GM12878 (cell line): ENCODE data around the gene TRMU. TPM values are rescaled to one million over a fixed set of nuclear protein-coding genes. Genes with fewer than 3 reads are reported as not detected.
A peak's percentile ranks its signal among the peaks of the same experiment; 100 is the strongest.

Source experiments
- ATF3 ChIP-seq: IDR thresholded peaks from 2 replicates; pipeline ENCODE4 v1.6.1; 2011; ENCODE audit warnings: low read depth, mild to moderate bottlenecking, low read length, moderate library complexity, borderline replicate concordance; ENCODE audit errors: extremely low read depth
- BMI1 ChIP-seq: fragments of 450-650 bp; IDR thresholded peaks from 2 replicates; pipeline ENCODE4 v1.6.1; 2016; ENCODE audit warnings: mild to moderate bottlenecking, moderate library complexity, borderline replicate concordance
- CHD4 ChIP-seq: fragments of 200-600 bp; sonication (generic); IDR thresholded peaks from 2 replicates; pipeline ENCODE4 v1.6.1; 2016; ENCODE audit warnings: mild to moderate bottlenecking
- CREB1 ChIP-seq: IDR thresholded peaks from 2 replicates; pipeline ENCODE4 v1.6.1; 2012; ENCODE audit warnings: low read depth, mild to moderate bottlenecking, inconsistent platforms
- E2F8 ChIP-seq: fragments of 450-650 bp; IDR thresholded peaks from 2 replicates; pipeline ENCODE4 v1.6.1; 2018; ENCODE audit warnings: mild to moderate bottlenecking, low read depth, moderate library complexity; ENCODE audit not compliant: partially characterized antibody
- EZH2 ChIP-seq: IDR thresholded peaks from 2 replicates; pipeline ENCODE4 v1.6.1; 2012; ENCODE audit warnings: low read depth, mild to moderate bottlenecking, control low read depth, inconsistent platforms, low read length, borderline replicate concordance; ENCODE audit not compliant: control insufficient read depth
- GABPA ChIP-seq: IDR thresholded peaks from 2 replicates; pipeline ENCODE4 v1.6.1; 2014; ENCODE audit warnings: antibody characterized with exemption, low read depth, mild to moderate bottlenecking, inconsistent platforms
- HDGF ChIP-seq: fragments of 450-650 bp; IDR thresholded peaks from 2 replicates; pipeline ENCODE4 v1.6.1; 2016; ENCODE audit warnings: antibody characterized with exemption
- KAT2A ChIP-seq: conservative IDR thresholded peaks from 2 replicates; pipeline ENCODE4 v1.6.1; 2011; ENCODE audit warnings: low read depth, low read length; ENCODE audit not compliant: control insufficient read depth
- SREBF1 ChIP-seq: IDR thresholded peaks from 2 replicates; pipeline ENCODE4 v1.6.1; 2012; ENCODE audit warnings: mild to moderate bottlenecking, low read length
- TBL1XR1 ChIP-seq: IDR thresholded peaks from 2 replicates; pipeline ENCODE4 v1.6.1; 2012; ENCODE audit warnings: low read depth, low read length, improper control_type of control experiment
- ZBTB4 ChIP-seq: fragments of 450-650 bp; formaldehyde crosslinking; IDR thresholded peaks from 2 replicates; pipeline ENCODE4 v1.4.0; 2022; ENCODE audit warnings: mild to moderate bottlenecking, moderate library complexity
- ZNF687 ChIP-seq: fragments of 450-650 bp; IDR thresholded peaks from 2 replicates; pipeline ENCODE4 v1.6.1; 2017; ENCODE audit warnings: mild to moderate bottlenecking, moderate library complexity
- polyA plus RNA-seq, 11 experiments: library from polyadenylated mRNA; depleted of rRNA in 4 of 11; unstranded in 6 of 11; stranded (reverse) in 5 of 11; fragments of >200 nt; fragmentation: Nextera tagmentation in 4 of 11; fragmentation: Illumina TruSeq in 1 of 11; extraction: Ambion mirVana in 4 of 11; extraction: Trizol in 1 of 11; gene quantifications; 1 replicate in 1 of 11; 2 replicates in 10 of 11; pipeline versions ENCODE4 v1.2.1 to v1.2.3, GENCODE V29; 2011 to 2016; ENCODE audit warnings: inconsistent platforms in 2 of 11, missing spikeins in 2 of 11, low read depth in 1 of 11
- total RNA-seq, 4 experiments: library from RNA; depleted of rRNA in 3 of 4; stranded (reverse); fragments of >200 nt in 3 of 4; fragmentation: Illumina TruSeq in 1 of 4; extraction: Trizol in 1 of 4; gene quantifications; 2 replicates each; pipeline versions ENCODE4 v1.2.1 to v1.2.3, GENCODE V29; 2013 to 2021

Gene TRMU
- total and polyA plus RNA-seq, 10 of the 15 experiments (the other 5 are each of a cell fraction or from before 2014, with no cell fraction given), result 3.5 to 57.0 (median 44.0) TPM

- TF ChIP-seq ZBTB4 (CRISPR knock-in tag) (no peak), BMI1 (no peak), HDGF (no peak), TBL1XR1 (0 out of 2 replicates have a peak, but pooled peaks have one; percentile 40), GABPA (peak; percentile 98), SREBF1 (no peak), ATF3 (no peak), E2F8 (no peak), CHD4 (no peak), KAT2A (no peak), ZNF687 (peak; percentile 64; the same call in 1 of the 2 replicates), CREB1 (peak; percentile 61; the same call in 1 of the 2 replicates), EZH2 (no peak)
Measured at GRCh38 chr22:46335201-46336118, at the start of gene TRMU (continued).
